HL-60 (cell line): Measurements from ENCODE around the gene SUFU.

Source experiments
- DNase-seq, 2 experiments: peaks; one replicate each; pipeline ENCODE4 v3.0.0-alpha.2; 2010 to 2020; ENCODE audit warnings: low read depth in 1 of 2, low spot score in 1 of 2
- H3K27ac ChIP-seq: fragments of 250-450 bp; sonication (Bioruptor Pico); replicated peaks from 2 replicates; pipeline ENCODE4 v1.5.1; 2020; ENCODE audit warnings: mild to moderate bottlenecking, moderate library complexity
- H3K27me3 ChIP-seq: fragments of 250-450 bp; sonication (Bioruptor Pico); 2 replicates; pipeline ENCODE4 v1.5.1; 2021; ENCODE audit warnings: mild to moderate bottlenecking, moderate library complexity; ENCODE audit not compliant: insufficient read depth, poor library complexity, severe bottlenecking
- H3K4me3 ChIP-seq: replicated peaks from 2 replicates; pipeline ENCODE4 v1.5.1; 2011; ENCODE audit warnings: mild to moderate bottlenecking, control low read depth, low read length; ENCODE audit not compliant: insufficient read depth
- CTCF ChIP-seq: IDR thresholded peaks from one replicate; pipeline ENCODE4 v1.5.1; 2011; ENCODE audit warnings: low read length, control low read depth, inconsistent platforms; ENCODE audit not compliant: insufficient read depth
- GABPA ChIP-seq: IDR thresholded peaks from 2 replicates; pipeline ENCODE4 v1.6.1; 2012; ENCODE audit warnings: low read depth
- POLR2AphosphoS5 ChIP-seq: IDR thresholded peaks from 2 replicates; pipeline ENCODE4 v1.6.1; 2012; ENCODE audit warnings: low read depth
- REST ChIP-seq: IDR thresholded peaks from 2 replicates; pipeline ENCODE4 v1.6.1; 2012; ENCODE audit warnings: low read depth; ENCODE audit not compliant: insufficient replicate concordance
- SPI1 ChIP-seq: IDR thresholded peaks from 2 replicates; pipeline ENCODE4 v1.6.1; 2012; ENCODE audit warnings: low read depth, mild to moderate bottlenecking, borderline replicate concordance

SUFU gene

GRCh38 chr10:102681696-102682095 is 177.9 kb downstream of the SUFU start:
- no peak overlapping the region for H3K4me3 ChIP-seq
- H3K27me3 ChIP-seq = no peaks in the 10 kb centered on the region
- H3K27ac ChIP-seq = no peak overlapping the region
- no peak for DNase-seq
- TF ChIP-seq GABPA (no peak), POLR2AphosphoS5 (no peak), CTCF (no peak), REST (no peak), SPI1 (no peak)

DNA sequence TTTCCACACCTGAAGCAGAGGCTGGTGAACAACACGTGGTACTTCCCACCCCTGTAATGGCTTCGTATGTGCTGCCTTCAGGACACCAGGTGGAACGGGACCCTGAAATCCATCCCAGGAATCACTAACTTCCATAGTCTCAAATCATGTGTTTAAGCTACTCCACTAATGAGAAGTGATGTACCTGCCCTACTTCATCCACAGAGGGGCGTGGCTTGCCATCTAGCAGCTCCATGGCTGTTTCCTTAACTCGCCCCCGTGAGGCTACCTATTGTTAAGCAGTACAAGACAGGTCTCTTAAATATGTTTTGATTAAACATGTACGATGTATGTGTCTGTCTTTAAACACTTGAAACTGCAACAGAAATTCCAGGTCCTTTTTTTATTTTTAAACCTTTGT is 178.6 kb downstream of the SUFU start:
- no peak for TF ChIP-seq GABPA
- TF ChIP-seq POLR2AphosphoS5 = no peak
- no peak for DNase-seq
- Histone ChIP-seq H3K4me3 (no peak overlapping the region), H3K27ac (no peak overlapping the region), H3K27me3 (no peaks in the 10 kb centered on the region)

GRCh38 chr10:102682981-102683380 is 179.2 kb downstream of the SUFU start:
- DNase-seq = no peak
- H3K27ac ChIP-seq = no peak overlapping the region
- no peaks in the 10 kb centered on the region for H3K27me3 ChIP-seq
- TF ChIP-seq REST = no peak
- no peak for TF ChIP-seq SPI1
- TF ChIP-seq CTCF = no peak
- TF ChIP-seq POLR2AphosphoS5 = no peak
- TF ChIP-seq GABPA = no peak
- no peak overlapping the region for H3K4me3 ChIP-seq
